Measurements from ENCODE around the gene TEKT5.

DNA sequence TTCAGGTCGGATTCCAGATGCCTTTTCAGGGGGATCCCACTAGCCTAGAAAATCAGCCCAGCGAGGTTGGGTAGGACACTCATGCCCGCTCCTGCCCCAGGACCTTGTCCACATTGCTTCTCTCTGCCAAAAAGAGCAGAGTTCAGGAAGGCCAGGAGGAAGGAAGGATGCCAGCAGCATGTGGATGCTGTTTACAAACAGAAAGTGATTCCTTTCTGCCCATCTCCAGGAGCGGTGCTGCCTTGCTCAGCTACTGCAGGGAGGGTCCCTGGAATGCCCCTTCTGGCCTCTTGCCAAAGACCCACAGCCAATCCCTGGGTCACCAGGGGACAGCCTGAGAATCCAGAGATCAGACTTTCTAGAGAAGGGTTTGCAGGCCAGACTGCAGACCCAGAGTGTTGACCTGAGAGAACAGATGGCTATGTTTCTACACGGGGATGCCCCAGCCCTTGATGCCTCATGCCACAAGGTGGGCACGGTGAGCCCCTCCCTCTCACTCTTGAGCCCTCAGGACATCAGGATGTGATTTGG, 82.0 kb downstream of the TEKT5 start:
- no peak for TF ChIP-seq EZH2 (IDR thresholded peaks at IDR 0.05; ENCODE audit: insufficient read depth, poor library complexity, severe bottlenecking)
- TF ChIP-seq EZH2phosphoT487 (IDR thresholded peaks at IDR 0.05; ENCODE audit: insufficient read depth, low read depth): no peak
